Right atrium auricular region (tissue), 2 donors: ENCODE data around the gene TMEM42. TPM values are rescaled to one million over a fixed set of nuclear protein-coding genes. Genes with fewer than 3 reads are reported as not detected.

Experiments
- DNase-seq: peaks from one replicate; pipeline ENCODE4 v3.0.0-alpha.2; 2019; ENCODE audit warnings: low spot score
- H3K27ac ChIP-seq, 2 donors: fragments of 200-600 bp; sonication (generic); 1 replicate in 1 of 2; 2 replicates in 1 of 2; pipeline ENCODE4 v1.5.1; 2016 to 2019
- H3K27me3 ChIP-seq, 2 donors: fragments of 200-600 bp; sonication (generic); one replicate each; pipeline versions ENCODE4 v1.5.1 to v1.6.0; 2017 to 2019
- H3K36me3 ChIP-seq: fragments of 200-600 bp; sonication (generic); one replicate; pipeline ENCODE4 v1.5.1; 2016
- H3K4me1 ChIP-seq, 2 donors: fragments of 200-600 bp; sonication (generic); one replicate each; pipeline versions ENCODE4 v1.5.1 to v1.6.0; 2017 to 2019
- H3K4me3 ChIP-seq, 2 donors: fragments of 200-600 bp; sonication (generic); 1 replicate in 1 of 2; 2 replicates in 1 of 2; pipeline ENCODE4 v1.5.1; 2017 to 2019; ENCODE audit warnings: mild to moderate bottlenecking in 1 of 2, moderate library complexity in 1 of 2
- H3K9me3 ChIP-seq, 2 donors: fragments of 200-600 bp; sonication (generic); one replicate each; pipeline ENCODE4 v1.5.1; 2019
- total RNA-seq, 2 donors: library from RNA; depleted of rRNA; stranded (reverse); fragments of >200 nt; gene quantifications; one replicate each; pipeline ENCODE4 v1.1.0, GENCODE V29; 2016
- TF ChIP-seq, protein P1 (sequence below), 2 donors: fragments of 200-600 bp; sonication (generic); IDR thresholded peaks; one replicate each; pipeline ENCODE4 v1.5.1; 2019; ENCODE audit warnings: antibody characterized with exemption in 2 of 2

The TMEM42 gene
- total RNA-seq, 2 donors from 2014 or later = 9.8 to 11.2 TPM

DNA sequence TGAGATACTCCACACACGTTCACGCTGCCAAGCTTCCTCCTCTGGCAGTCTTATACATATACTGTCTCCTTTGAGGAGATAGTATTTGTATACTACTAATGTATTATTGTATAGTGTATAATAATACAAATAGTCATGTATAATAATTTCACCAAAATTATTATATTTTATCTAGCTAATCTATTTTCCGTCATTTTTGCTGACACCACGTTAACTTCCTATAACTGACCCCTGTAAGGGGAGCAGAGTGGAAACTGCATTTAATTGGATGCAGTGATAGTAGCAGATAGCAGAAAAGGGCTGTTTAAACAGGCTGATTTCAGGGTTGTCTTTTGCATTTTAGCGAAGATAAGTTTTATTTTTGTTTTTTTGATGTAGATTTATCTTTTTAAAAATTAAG lies 30.5 kb upstream of the TMEM42 start:
- H3K27me3 ChIP-seq = no peaks in the 10 kb centered on the region
- no peaks in the 10 kb centered on the region for H3K4me1 ChIP-seq
- no peak for DNase-seq
- TF ChIP-seq, protein P1, sequence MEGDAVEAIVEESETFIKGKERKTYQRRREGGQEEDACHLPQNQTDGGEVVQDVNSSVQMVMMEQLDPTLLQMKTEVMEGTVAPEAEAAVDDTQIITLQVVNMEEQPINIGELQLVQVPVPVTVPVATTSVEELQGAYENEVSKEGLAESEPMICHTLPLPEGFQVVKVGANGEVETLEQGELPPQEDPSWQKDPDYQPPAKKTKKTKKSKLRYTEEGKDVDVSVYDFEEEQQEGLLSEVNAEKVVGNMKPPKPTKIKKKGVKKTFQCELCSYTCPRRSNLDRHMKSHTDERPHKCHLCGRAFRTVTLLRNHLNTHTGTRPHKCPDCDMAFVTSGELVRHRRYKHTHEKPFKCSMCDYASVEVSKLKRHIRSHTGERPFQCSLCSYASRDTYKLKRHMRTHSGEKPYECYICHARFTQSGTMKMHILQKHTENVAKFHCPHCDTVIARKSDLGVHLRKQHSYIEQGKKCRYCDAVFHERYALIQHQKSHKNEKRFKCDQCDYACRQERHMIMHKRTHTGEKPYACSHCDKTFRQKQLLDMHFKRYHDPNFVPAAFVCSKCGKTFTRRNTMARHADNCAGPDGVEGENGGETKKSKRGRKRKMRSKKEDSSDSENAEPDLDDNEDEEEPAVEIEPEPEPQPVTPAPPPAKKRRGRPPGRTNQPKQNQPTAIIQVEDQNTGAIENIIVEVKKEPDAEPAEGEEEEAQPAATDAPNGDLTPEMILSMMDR (IDR thresholded peaks at IDR 0.05) = no peak
- no peaks in the 10 kb centered on the region for H3K36me3 ChIP-seq
- no peak overlapping the region for H3K27ac ChIP-seq
- H3K4me3 ChIP-seq = no peak overlapping the region
- no peaks in the 10 kb centered on the region for H3K9me3 ChIP-seq

- H3K4me1 ChIP-seq = no peaks in the 10 kb centered on the region
- DNase-seq = no peak
- no peak overlapping the region for H3K27ac ChIP-seq
- H3K36me3 ChIP-seq = no peaks in the 10 kb centered on the region
- no peak overlapping the region for H3K4me3 ChIP-seq
- no peaks in the 10 kb centered on the region for H3K27me3 ChIP-seq
- TF ChIP-seq, protein P1 (IDR thresholded peaks at IDR 0.05) = no peak
- H3K9me3 ChIP-seq = no peaks in the 10 kb centered on the region
Observed at GRCh38 chr3:44832032-44832431, 29.7 kb upstream of the TMEM42 start.

- Histone ChIP-seq H3K27ac (no peak overlapping the region), H3K9me3 (no peaks in the 10 kb centered on the region), H3K4me1 (no peaks in the 10 kb centered on the region), H3K36me3 (no peaks in the 10 kb centered on the region), H3K27me3 (no peaks in the 10 kb centered on the region), H3K4me3 (peak overlapping the region in 1 of 2 donors; percentile 6)
- TF ChIP-seq, protein P1 (IDR thresholded peaks at IDR 0.05) = no peak
- DNase-seq = no peak
Observed at GRCh38 chr3:44832965-44833364, 28.7 kb upstream of the TMEM42 start.

DNA sequence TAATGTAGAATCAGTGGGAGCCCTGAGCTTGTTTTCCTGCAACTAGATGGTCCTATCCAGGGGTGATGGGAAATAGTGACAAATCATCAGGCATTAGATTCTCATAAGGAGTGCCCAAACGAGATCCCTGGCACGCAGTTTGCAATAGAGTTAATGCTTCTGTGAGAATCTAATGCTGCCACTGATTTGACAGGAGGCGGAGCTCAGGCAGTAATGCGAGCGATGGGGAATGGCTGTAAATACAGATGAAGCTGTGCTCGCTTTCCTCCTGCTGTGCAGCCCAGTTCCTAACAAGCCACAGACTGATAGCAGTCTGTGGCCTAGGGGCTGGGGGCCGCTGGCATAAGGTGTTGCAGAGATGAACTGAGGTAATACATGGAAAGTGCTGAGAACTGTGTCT lies 28.3 kb upstream of the TMEM42 start:
- no peak overlapping the region for H3K27ac ChIP-seq
- H3K9me3 ChIP-seq = no peaks in the 10 kb centered on the region
- peak overlapping the region in 1 of 2 donors; percentile 6 for H3K4me3 ChIP-seq
- no peaks in the 10 kb centered on the region for H3K27me3 ChIP-seq
- TF ChIP-seq, protein P1 (IDR thresholded peaks at IDR 0.05) = no peak
- no peaks in the 10 kb centered on the region for H3K36me3 ChIP-seq
- no peak for DNase-seq
- no peaks in the 10 kb centered on the region for H3K4me1 ChIP-seq

DNA sequence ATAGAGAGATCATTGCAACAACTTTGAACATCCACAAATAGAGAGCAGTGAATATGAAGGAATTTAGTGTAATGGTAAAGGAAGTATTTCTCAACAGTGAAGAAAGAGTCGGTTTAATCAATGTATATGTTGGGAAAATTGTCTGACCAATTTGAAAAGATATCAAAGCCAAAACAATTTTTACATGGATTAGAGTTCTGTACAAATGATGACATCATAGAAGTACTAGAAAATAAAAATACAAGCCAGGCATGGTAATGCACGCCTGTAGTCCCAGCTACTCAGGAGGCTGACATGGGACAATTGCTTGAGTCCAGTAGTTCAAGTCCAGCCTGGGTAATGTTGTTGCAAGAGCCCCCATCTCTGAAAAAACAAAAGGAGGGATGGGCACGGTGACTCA lies 26.0 kb upstream of the TMEM42 start:
- TF ChIP-seq, protein P1 (IDR thresholded peaks at IDR 0.05) = no peak
- H3K36me3 ChIP-seq = no peaks in the 10 kb centered on the region
- DNase-seq = no peak
- H3K4me3 ChIP-seq = no peak overlapping the region
- H3K4me1 ChIP-seq = no peaks in the 10 kb centered on the region
- no peaks in the 10 kb centered on the region for H3K27me3 ChIP-seq
- no peaks in the 10 kb centered on the region for H3K9me3 ChIP-seq
- H3K27ac ChIP-seq = no peak overlapping the region

DNA sequence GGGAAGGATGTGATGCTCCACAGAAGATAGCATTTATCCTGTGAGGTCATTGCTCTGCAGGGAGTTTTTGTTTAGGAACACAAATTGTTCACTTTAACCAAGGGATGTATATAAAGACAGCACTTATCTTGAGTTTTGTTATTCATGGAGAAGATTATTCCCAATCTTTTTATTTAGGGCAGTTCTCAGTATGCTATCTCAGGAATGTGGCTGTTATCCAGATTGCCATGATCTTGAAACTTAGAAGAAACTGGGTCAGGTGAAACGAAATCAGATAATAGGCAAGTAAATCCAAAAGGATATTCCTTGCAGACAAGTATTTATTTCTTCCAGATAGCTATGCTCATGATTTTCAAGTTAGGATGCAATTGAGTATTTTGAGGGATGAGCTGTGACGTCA lies 19.3 kb upstream of the TMEM42 start:
- TF ChIP-seq, protein P1 (IDR thresholded peaks at IDR 0.05) = no peak
- Histone ChIP-seq H3K9me3 (no peaks in the 10 kb centered on the region), H3K4me3 (no peak overlapping the region), H3K27me3 (no peaks in the 10 kb centered on the region), H3K27ac (no peak overlapping the region), H3K4me1 (peaks cover 0 to 22% of the 10 kb centered on the region in 2 donors), H3K36me3 (no peaks in the 10 kb centered on the region)
- DNase-seq = no peak
